ENCODE measurements around the gene DCDC2C. TPM values are rescaled to one million over a fixed set of nuclear protein-coding genes. Genes with fewer than 3 reads are reported as not detected.
A peak's percentile ranks its signal among the peaks of the same experiment; 100 is the strongest.

Gene DCDC2C
- total and polyA plus RNA-seq, 2 experiments from 2014 or later = 0.45 TPM; not detected in 1

GRCh38 chr2:3657881-3658280 lies 45.5 kb upstream of the DCDC2C start, which contains the start of gene ALLC:
Gene ALLC, plus strand, starts transcription at chr2:3658200. Its CDS starts 12,958 bp downstream, at chr2:3671158.
- H2AFZ ChIP-seq = peak within 1 kb of the TSS; percentile 86; the same call in 1 of the 2 replicates
- Mint-ChIP-seq H3K4me3 (no peak within 1 kb of the TSS), H3K9me3 (peaks cover 3% of the 10 kb centered on the region; the same call in 1 of the 3 replicates)

More at GRCh38 chr2:3657881-3658280, 45.5 kb upstream of the DCDC2C start, which contains the start of gene ALLC:
- Histone ChIP-seq H3K4me3 (no peak within 1 kb of the TSS), H3K36me3 (ENCODE audit: insufficient read depth) (no peaks in the 10 kb centered on the region), H3K9me2 (ENCODE audit: insufficient read depth) (no peaks in the 10 kb centered on the region), H3K4me2 (peak within 1 kb of the TSS; percentile 14; the same call in 1 of the 2 replicates), H3K79me2 (replicated peaks; ENCODE audit: insufficient read depth) (no peaks in the 10 kb centered on the region), H3K27ac (ENCODE audit: low read depth) (no peak within 1 kb of the TSS), H3K4me1 (ENCODE audit: insufficient read depth) (0 out of 2 replicates have a peak, but pooled peaks cover 4% of the 10 kb centered on the region), H4K20me1 (replicated peaks; ENCODE audit: insufficient read depth) (no peaks in the 10 kb centered on the region), H3K27me3 (ENCODE audit: insufficient read depth) (no peaks in the 10 kb centered on the region), H3F3A (replicated peaks; ENCODE audit: low read depth) (no peaks in the 10 kb centered on the region)
- Mint-ChIP-seq H3K27me3 (ENCODE audit: insufficient read depth, low read depth, poor library complexity) (peaks cover 3% of the 10 kb centered on the region), H3K36me3 (ENCODE audit: low read depth) (no peaks in the 10 kb centered on the region; the same call in 2 of the 3 replicates), H3K27ac (no peak within 1 kb of the TSS; the same call in 1 of the 2 replicates), H3K4me1 (peaks cover 18% of the 10 kb centered on the region)
- no peak for ATAC-seq
- DNase-seq (ENCODE audit: low spot score) = no peak
- TF ChIP-seq ZNF114 (CRISPR knock-in tag; IDR thresholded peaks at IDR 0.05) (no peak), ZNF462 (CRISPR knock-in tag; IDR thresholded peaks at IDR 0.05) (no peak), REST (IDR thresholded peaks at IDR 0.05; ENCODE audit: unreplicated experiment) (no peak), POLR2AphosphoS5 (IDR thresholded peaks at IDR 0.05; ENCODE audit: low read depth) (no peak), EZH2 (IDR thresholded peaks at IDR 0.05; ENCODE audit: low read depth, unreplicated experiment) (no peak), STAT1 (IDR thresholded peaks at IDR 0.05; ENCODE audit: unreplicated experiment) (no peak), CREB1 (CRISPR knock-in tag; IDR thresholded peaks at IDR 0.05; ENCODE audit: low read depth) (no peak), ZNF331 (CRISPR knock-in tag; IDR thresholded peaks at IDR 0.05; ENCODE audit: low read depth) (no peak), EZH2phosphoT487 (IDR thresholded peaks at IDR 0.05; ENCODE audit: unreplicated experiment) (no peak)

Measured in GM23338 (cell line).